Midbrain (tissue), 1 donor: ENCODE results near the gene CENPL.

Experiments
- DNase-seq: peaks from one replicate; lab custom pipeline; 2025; lab: John Stamatoyannopoulos, UW

CENPL gene

DNA sequence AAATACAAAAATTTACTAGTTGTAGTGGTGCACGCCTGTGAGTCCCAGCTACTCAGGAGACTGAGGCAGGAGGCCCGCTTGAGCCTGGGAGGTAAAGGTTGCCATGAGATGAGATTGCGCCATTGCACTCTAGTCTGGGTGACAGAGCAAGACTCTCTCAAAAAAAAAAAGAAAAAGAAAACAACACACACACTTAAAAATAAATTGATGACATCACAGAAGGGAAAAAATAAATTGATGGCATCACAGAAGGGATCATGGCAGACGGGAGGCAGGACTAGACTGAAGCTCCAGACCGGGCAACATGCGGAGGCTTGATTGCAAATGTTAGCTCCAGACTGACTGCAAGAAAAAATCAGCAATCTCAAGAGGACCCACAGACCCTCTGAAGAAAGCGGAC, 66.6 kb downstream of the CENPL start:
- DNase-seq, result no peak

DNA sequence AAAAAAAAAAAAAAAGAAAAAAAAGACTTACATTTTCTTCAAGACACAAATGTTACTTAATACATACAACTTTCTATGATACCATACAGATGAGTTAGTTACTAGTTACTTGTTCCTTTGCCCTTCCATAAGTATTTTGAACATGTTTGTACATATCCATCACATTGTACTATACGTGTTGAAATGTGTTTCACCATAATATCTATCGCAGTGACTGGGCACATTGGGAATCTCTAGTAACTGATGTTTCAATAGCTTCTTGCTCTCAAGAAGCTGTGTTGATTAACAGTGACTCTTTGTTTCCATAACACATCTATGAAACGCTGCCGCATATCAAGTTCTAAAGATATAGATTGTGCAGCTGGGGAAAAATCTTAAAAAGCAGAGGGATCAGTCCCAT, 67.0 kb downstream of the CENPL start:
- DNase-seq, result no peak

DNA sequence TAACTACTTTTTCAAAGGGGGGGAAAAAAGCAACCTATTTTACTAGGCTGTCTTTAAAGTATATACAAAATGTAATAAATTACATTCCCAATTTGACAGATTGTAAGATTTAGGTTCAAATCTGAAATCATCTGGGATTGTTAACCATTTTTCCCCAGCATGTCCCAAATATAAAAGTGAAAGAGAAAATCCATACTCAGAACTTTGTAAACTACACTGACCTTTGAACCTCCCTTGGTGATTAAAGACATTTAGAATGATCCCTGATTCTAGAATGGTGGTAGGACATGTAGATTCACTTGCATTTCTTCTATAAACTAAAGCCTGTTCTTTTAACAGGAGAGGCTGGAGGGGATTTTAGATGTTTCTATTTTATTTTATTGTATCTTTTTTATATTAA, 70.9 kb downstream of the CENPL start:
- DNase-seq, result no peak
